Mucosa of stomach (tissue), 1 donor: ENCODE measurements around the gene C10orf143.
"Not testable (repeated sequence)": the region's sequence is repeated elsewhere in the genome, so short reads cannot be mapped to it uniquely, and the experiment has no call there.

Source experiments
- H3K27me3 ChIP-seq: one replicate; pipeline ENCODE4 v1.7.0; 2013; ENCODE audit warnings: mild to moderate bottlenecking, low read length; ENCODE audit not compliant: control insufficient read depth, insufficient read depth
- H3K36me3 ChIP-seq: one replicate; pipeline ENCODE4 v1.7.0; 2013; ENCODE audit warnings: low read length; ENCODE audit not compliant: control insufficient read depth, insufficient read depth
- H3K4me1 ChIP-seq: one replicate; pipeline ENCODE4 v1.7.0; 2013; ENCODE audit warnings: mild to moderate bottlenecking, low read length; ENCODE audit not compliant: control insufficient read depth, insufficient read depth
- H3K4me3 ChIP-seq: one replicate; pipeline ENCODE4 v1.7.0; 2013; ENCODE audit warnings: low read length
- H3K9ac ChIP-seq: one replicate; pipeline ENCODE4 v1.7.0; 2013; ENCODE audit warnings: mild to moderate bottlenecking, low read length, moderate library complexity
- H3K9me3 ChIP-seq: one replicate; pipeline ENCODE4 v1.7.0; 2013; ENCODE audit warnings: mild to moderate bottlenecking, low read length, moderate library complexity; ENCODE audit not compliant: control insufficient read depth
- donor health status: Pancreatic carcinoma.

The C10orf143 gene

GRCh38 chr10:130135676-130136225, 25.1 kb upstream of the C10orf143 start:
- H3K4me1 ChIP-seq: peaks cover 19% of the 10 kb centered on the region
- H3K9me3 ChIP-seq: no peaks in the 10 kb centered on the region
- H3K27me3 ChIP-seq: peaks cover 3% of the 10 kb centered on the region
- peak overlapping the region; percentile 92 for H3K9ac ChIP-seq
- no peaks in the 10 kb centered on the region for H3K36me3 ChIP-seq
- H3K4me3 ChIP-seq: peak overlapping the region; percentile 68

- no peaks in the 10 kb centered on the region for H3K9me3 ChIP-seq
- no peak overlapping the region for H3K4me3 ChIP-seq
- no peaks in the 10 kb centered on the region for H3K36me3 ChIP-seq
- H3K4me1 ChIP-seq: no peaks in the 10 kb centered on the region
- H3K9ac ChIP-seq: no peak overlapping the region
- H3K27me3 ChIP-seq: peaks cover 22% of the 10 kb centered on the region
Observed at GRCh38 chr10:130128922-130129321, 18.3 kb upstream of the C10orf143 start.

GRCh38 chr10:130128062-130128781, 17.6 kb upstream of the C10orf143 start:
- Histone ChIP-seq H3K4me3 (no peak overlapping the region), H3K9ac (no peak overlapping the region), H3K9me3 (no peaks in the 10 kb centered on the region), H3K4me1 (no peaks in the 10 kb centered on the region), H3K27me3 (peaks cover 22% of the 10 kb centered on the region), H3K36me3 (no peaks in the 10 kb centered on the region)

GRCh38 chr10:130127364-130128061, 16.9 kb upstream of the C10orf143 start:
- H3K4me1 ChIP-seq: no peaks in the 10 kb centered on the region
- H3K4me3 ChIP-seq: no peak overlapping the region
- no peaks in the 10 kb centered on the region for H3K9me3 ChIP-seq
- H3K9ac ChIP-seq: no peak overlapping the region
- peaks cover 22% of the 10 kb centered on the region for H3K27me3 ChIP-seq
- no peaks in the 10 kb centered on the region for H3K36me3 ChIP-seq

- no peaks in the 10 kb centered on the region for H3K27me3 ChIP-seq
- H3K9me3 ChIP-seq: no peaks in the 10 kb centered on the region
- no peak overlapping the region for H3K4me3 ChIP-seq
- H3K36me3 ChIP-seq: no peaks in the 10 kb centered on the region
- H3K4me1 ChIP-seq: no peaks in the 10 kb centered on the region
- no peak overlapping the region for H3K9ac ChIP-seq
Observed at GRCh38 chr10:130121486-130122079, 11.0 kb upstream of the C10orf143 start.

DNA sequence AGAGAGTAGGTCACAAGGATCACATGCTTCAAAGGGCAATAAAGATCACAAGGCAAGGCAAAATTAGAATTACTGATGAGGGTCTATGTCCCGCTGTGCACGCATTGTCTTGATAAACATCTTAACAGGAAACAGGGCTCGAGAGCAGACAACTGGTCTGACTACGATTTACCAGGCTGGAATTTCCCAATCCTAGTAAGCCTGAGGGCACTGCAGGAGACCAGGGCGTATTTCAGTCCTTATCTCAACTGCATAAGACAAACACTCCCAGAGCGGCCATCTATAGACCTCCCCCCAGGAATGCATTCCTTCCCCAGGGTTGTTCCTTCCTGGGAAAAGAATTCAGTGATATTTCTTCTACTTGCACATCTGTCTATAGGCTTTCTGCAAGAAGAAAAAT, 6.9 kb upstream of the C10orf143 start:
- not testable (repeated sequence) for H3K4me3 ChIP-seq, H3K4me1 ChIP-seq, H3K27me3 ChIP-seq, H3K9ac ChIP-seq, H3K36me3 ChIP-seq, H3K9me3 ChIP-seq

GRCh38 chr10:130116942-130117341, 6.3 kb upstream of the C10orf143 start:
- H3K9me3 ChIP-seq, H3K36me3 ChIP-seq: not testable (repeated sequence)

GRCh38 chr10:130112821-130113220, 2.2 kb upstream of the C10orf143 start:
- peaks cover 10% of the 10 kb centered on the region for H3K4me1 ChIP-seq
- no peak overlapping the region for H3K9ac ChIP-seq
- H3K27me3 ChIP-seq: no peaks in the 10 kb centered on the region
- no peak overlapping the region for H3K4me3 ChIP-seq
- H3K9me3 ChIP-seq: no peaks in the 10 kb centered on the region
- no peaks in the 10 kb centered on the region for H3K36me3 ChIP-seq

More at GRCh38 chr10:130116942-130117341, 6.3 kb upstream of the C10orf143 start:
- H3K27me3 ChIP-seq, H3K4me1 ChIP-seq, H3K4me3 ChIP-seq, H3K9ac ChIP-seq: not testable (repeated sequence)

GRCh38 chr10:130111852-130112180, 1.2 kb upstream of the C10orf143 start:
- peak overlapping the region; percentile 72 for H3K9ac ChIP-seq
- H3K4me3 ChIP-seq: peak overlapping the region; percentile 86
- H3K9me3 ChIP-seq: no peaks in the 10 kb centered on the region
- H3K4me1 ChIP-seq: peaks cover 10% of the 10 kb centered on the region
- no peaks in the 10 kb centered on the region for H3K36me3 ChIP-seq
- H3K27me3 ChIP-seq: no peaks in the 10 kb centered on the region

- H3K9ac ChIP-seq: peak overlapping the region; percentile 72
- peak overlapping the region; percentile 86 for H3K4me3 ChIP-seq
- no peaks in the 10 kb centered on the region for H3K9me3 ChIP-seq
- H3K27me3 ChIP-seq: no peaks in the 10 kb centered on the region
- H3K4me1 ChIP-seq: peaks cover 10% of the 10 kb centered on the region
- no peaks in the 10 kb centered on the region for H3K36me3 ChIP-seq
Observed at GRCh38 chr10:130111113-130111851, 652 bp upstream of the C10orf143 start.

DNA sequence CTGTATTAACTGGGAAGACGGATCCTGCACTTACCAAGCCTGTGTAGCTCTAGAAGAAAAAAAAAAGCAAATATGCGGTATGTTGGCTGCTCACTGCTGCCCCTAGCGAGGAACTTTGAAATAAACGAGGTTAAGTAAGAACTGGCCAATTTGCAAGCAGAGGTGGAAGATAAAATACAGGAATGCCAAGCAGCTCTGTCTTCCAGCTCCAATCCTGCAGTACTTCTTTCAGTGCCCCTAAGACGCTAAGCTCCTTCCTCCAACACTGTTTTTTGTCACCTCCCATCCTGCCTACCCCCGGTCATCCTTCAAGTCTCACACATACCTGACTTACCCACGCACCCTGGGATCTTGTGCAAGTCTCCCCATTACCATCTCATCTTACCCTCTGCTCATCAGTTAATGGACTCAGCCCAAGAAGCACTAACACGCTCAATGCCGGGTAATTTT, 809 bp downstream of the C10orf143 start:
- no peaks in the 10 kb centered on the region for H3K27me3 ChIP-seq
- no peaks in the 10 kb centered on the region for H3K36me3 ChIP-seq
- H3K4me3 ChIP-seq: peak overlapping the region; percentile 86
- peaks cover 10% of the 10 kb centered on the region for H3K4me1 ChIP-seq
- H3K9ac ChIP-seq: peak overlapping the region; percentile 72
- H3K9me3 ChIP-seq: no peaks in the 10 kb centered on the region
